IMR-90 (cell line): ENCODE results near the gene LCN10.

Experiments used
- BHLHE40 ChIP-seq: fragments of 150-350 bp; IDR thresholded peaks from 2 replicates; pipeline ENCODE4 v1.6.1; 2016; ENCODE audit warnings: mild to moderate bottlenecking, low read depth, low read length
- CEBPB ChIP-seq: IDR thresholded peaks from 2 replicates; pipeline ENCODE4 v1.6.1; 2012; ENCODE audit warnings: low read depth, low read length, improper control_type of control experiment
- CTCF ChIP-seq: conservative IDR thresholded peaks from 2 replicates; pipeline ENCODE4 v1.5.1; 2012; ENCODE audit warnings: mild to moderate bottlenecking, low read depth, low read length, improper control_type of control experiment
- ELK1 ChIP-seq: fragments of 150-350 bp; IDR thresholded peaks from 2 replicates; pipeline ENCODE4 v1.6.1; 2016; ENCODE audit warnings: low read depth, mild to moderate bottlenecking, low read length, moderate library complexity, borderline replicate concordance
- FOS ChIP-seq: fragments of 150-350 bp; IDR thresholded peaks from 2 replicates; pipeline ENCODE4 v1.6.1; 2016; ENCODE audit warnings: low read depth, low read length
- MAFK ChIP-seq: IDR thresholded peaks from 2 replicates; pipeline ENCODE4 v1.6.1; 2012; ENCODE audit warnings: low read depth, low read length, improper control_type of control experiment
- MAZ ChIP-seq: IDR thresholded peaks from 2 replicates; pipeline ENCODE4 v1.6.1; 2012; ENCODE audit warnings: low read depth, mild to moderate bottlenecking, low read length, improper control_type of control experiment, moderate library complexity, borderline replicate concordance
- MXI1 ChIP-seq: IDR thresholded peaks from 2 replicates; pipeline ENCODE4 v1.6.1; 2012; ENCODE audit warnings: low read depth, mild to moderate bottlenecking, low read length, moderate library complexity, borderline replicate concordance
- NFE2L2 ChIP-seq: fragments of 150-350 bp; IDR thresholded peaks from 2 replicates; pipeline ENCODE4 v1.6.1; 2016; ENCODE audit warnings: low read depth, mild to moderate bottlenecking, low read length
- POLR2A ChIP-seq: IDR thresholded peaks from 2 replicates; pipeline ENCODE4 v1.6.1; 2012; ENCODE audit warnings: mild to moderate bottlenecking, low read depth, low read length
- RAD21 ChIP-seq: IDR thresholded peaks from 2 replicates; pipeline ENCODE4 v1.6.1; 2012; ENCODE audit warnings: low read length, improper control_type of control experiment
- RCOR1 ChIP-seq: IDR thresholded peaks from 2 replicates; pipeline ENCODE4 v1.6.1; 2012; ENCODE audit warnings: mild to moderate bottlenecking, low read length, improper control_type of control experiment; ENCODE audit not compliant: insufficient replicate concordance
- SMC3 ChIP-seq: fragments of 150-350 bp; IDR thresholded peaks from 2 replicates; pipeline ENCODE4 v1.6.1; 2016; ENCODE audit warnings: low read depth, mild to moderate bottlenecking, antibody characterized with exemption, low read length, moderate library complexity

- TF ChIP-seq ELK1 (no peak), CEBPB (no peak), RCOR1 (no peak), CTCF (no peak), FOS (no peak), MAFK (no peak), POLR2A (no peak), MAZ (no peak), BHLHE40 (no peak), SMC3 (no peak), RAD21 (no peak), NFE2L2 (no peak), MXI1 (no peak)
These were observed 25.3 kb downstream of the LCN10 start for GRCh38 chr9:136717399-136717798.
